GM06990 (cell line): ENCODE results near the gene SCUBE2.

Experiments
- DNase-seq: peaks from one replicate; pipeline ENCODE4 v3.0.0-alpha.2; 2011; ENCODE audit not compliant: insufficient read length; ENCODE audit errors: extremely low read depth
- H3K27me3 ChIP-seq: replicated peaks from 2 replicates; pipeline ENCODE4 v1.6.0; 2011; ENCODE audit warnings: low read length; ENCODE audit not compliant: control insufficient read depth, insufficient read depth
- H3K36me3 ChIP-seq: 2 replicates; pipeline ENCODE4 v1.5.1; 2011; ENCODE audit warnings: low read length; ENCODE audit not compliant: control insufficient read depth, insufficient read depth
- H3K4me3 ChIP-seq: replicated peaks from 2 replicates; pipeline ENCODE4 v1.5.1; 2011; ENCODE audit warnings: low read depth, mild to moderate bottlenecking, control low read depth, low read length
- CTCF ChIP-seq: IDR thresholded peaks from 2 replicates; pipeline ENCODE4 v1.5.1; 2011; ENCODE audit warnings: low read length, control low read depth, mild to moderate bottlenecking, inconsistent platforms; ENCODE audit not compliant: insufficient read depth, poor library complexity, severe bottlenecking

The SCUBE2 gene

GRCh38 chr11:9137293-9138132 is 46.1 kb upstream of the SCUBE2 start:
- peak; percentile 99 for TF ChIP-seq CTCF
- Histone ChIP-seq H3K36me3 (peaks cover 5% of the 10 kb centered on the region), H3K4me3 (no peak overlapping the region), H3K27me3 (no peaks in the 10 kb centered on the region)
- peak; percentile 65 for DNase-seq

GRCh38 chr11:9136741-9137140 is 45.3 kb upstream of the SCUBE2 start:
- H3K27me3 ChIP-seq, result no peaks in the 10 kb centered on the region
- H3K36me3 ChIP-seq, result peaks cover 4% of the 10 kb centered on the region
- no peak for DNase-seq
- no peak for TF ChIP-seq CTCF
- no peak overlapping the region for H3K4me3 ChIP-seq

GRCh38 chr11:9133956-9134355 is 42.6 kb upstream of the SCUBE2 start:
- Histone ChIP-seq H3K27me3 (no peaks in the 10 kb centered on the region), H3K36me3 (no peaks in the 10 kb centered on the region), H3K4me3 (no peak overlapping the region)
- no peak for DNase-seq
- TF ChIP-seq CTCF, result no peak

- DNase-seq, result no peak
- no peak for TF ChIP-seq CTCF
- Histone ChIP-seq H3K27me3 (no peaks in the 10 kb centered on the region), H3K4me3 (no peak overlapping the region), H3K36me3 (no peaks in the 10 kb centered on the region)
Observed at GRCh38 chr11:9132203-9132878, 40.9 kb upstream of the SCUBE2 start.

GRCh38 chr11:9130297-9130696 is 38.9 kb upstream of the SCUBE2 start:
- no peak for DNase-seq

More at GRCh38 chr11:9130297-9130696, 38.9 kb upstream of the SCUBE2 start:
- Histone ChIP-seq H3K36me3 (no peaks in the 10 kb centered on the region), H3K4me3 (no peak overlapping the region), H3K27me3 (no peaks in the 10 kb centered on the region)
- TF ChIP-seq CTCF, result peak; percentile 19
